IMR-90 (cell line): ENCODE data around the gene TTC19. TPM values are rescaled to one million over a fixed set of nuclear protein-coding genes. Genes with fewer than 3 reads are reported as not detected.

Source experiments
- ATAC-seq: fragments of 200-7000 bp; cut with Tn5 transposase; 2 replicates; pipeline ENCODE4 v1.9.1; 2020; ENCODE audit warnings: low read depth, mild to moderate bottlenecking, moderate library complexity
- BruUV-seq: library from RNA; stranded (reverse); fragments of 400-500 nt; replicated peaks from 2 replicates; lab custom pipeline; 2021; lab: Mats Ljungman, UMichigan
- CTCF ChIA-PET: fragments of 300-600 bp; formaldehyde crosslinking; extraction: SDS; loops from one replicate; lab custom pipeline; 2021; ENCODE audit warnings: antibody characterized with exemption; lab: Yijun Ruan, JAX
- POLR2A ChIA-PET: fragments of 300-600 bp; sonication (Branson Sonifier 250); formaldehyde crosslinking; loops from one replicate; lab custom pipeline; 2022; ENCODE audit warnings: antibody characterized with exemption; ENCODE audit not compliant: unreplicated experiment; lab: Charles Lee
- DNase-seq: peaks from one replicate; pipeline ENCODE4 v3.0.0; 2013
- H2AFZ ChIP-seq: replicated peaks from 2 replicates; pipeline ENCODE3; 2013; ENCODE audit warnings: low read length, mild to moderate bottlenecking; ENCODE audit not compliant: poor library complexity
- H2AK5ac ChIP-seq: 2 replicates; pipeline ENCODE4 v1.6.1; 2013; ENCODE audit warnings: low read depth, low read length, inconsistent platforms
- H2AK9ac ChIP-seq: replicated peaks from 2 replicates; pipeline ENCODE3; 2013; ENCODE audit warnings: mild to moderate bottlenecking, low read depth, low read length, moderate library complexity; ENCODE audit not compliant: poor library complexity
- H2BK120ac ChIP-seq: 2 replicates; pipeline ENCODE4 v1.6.1; 2013; ENCODE audit warnings: low read depth, low read length, inconsistent platforms
- H2BK15ac ChIP-seq: 3 replicates; pipeline ENCODE4 v1.6.1; 2013; ENCODE audit warnings: low read depth, low read length, inconsistent platforms
- H2BK20ac ChIP-seq: 2 replicates; pipeline ENCODE4 v1.6.1; 2013; ENCODE audit warnings: low read depth, mild to moderate bottlenecking, inconsistent platforms, low read length, moderate library complexity
- H2BK5ac ChIP-seq: 2 replicates; pipeline ENCODE4 v1.6.1; 2013; ENCODE audit warnings: mild to moderate bottlenecking, low read depth, low read length, inconsistent platforms; ENCODE audit not compliant: poor library complexity, severe bottlenecking
- H3K14ac ChIP-seq: replicated peaks from 2 replicates; pipeline ENCODE4 v1.6.1; 2013; ENCODE audit warnings: low read depth, low read length, inconsistent platforms
- H3K18ac ChIP-seq: 2 replicates; pipeline ENCODE4 v1.6.1; 2013; ENCODE audit warnings: low read depth, low read length, control low read depth
- H3K23ac ChIP-seq: 2 replicates; pipeline ENCODE4 v1.6.1; 2013; ENCODE audit warnings: low read depth, low read length, inconsistent platforms
- H3K27ac ChIP-seq: 2 replicates; pipeline ENCODE4 v1.5.1; 2013; ENCODE audit warnings: mild to moderate bottlenecking, control low read depth, low read length; ENCODE audit not compliant: insufficient read depth
- H3K27me3 ChIP-seq: 2 replicates; pipeline ENCODE4 v1.6.1; 2013; ENCODE audit warnings: low read length; ENCODE audit not compliant: control insufficient read depth, insufficient read depth
- H3K36me3 ChIP-seq: 2 replicates; pipeline ENCODE4 v1.6.1; 2013; ENCODE audit warnings: low read length, mixed read lengths; ENCODE audit not compliant: control insufficient read depth, insufficient read depth
- H3K4ac ChIP-seq: 2 replicates; pipeline ENCODE4 v1.6.1; 2013; ENCODE audit warnings: low read depth, low read length, inconsistent platforms
- H3K4me1 ChIP-seq: 2 replicates; pipeline ENCODE4 v1.6.1; 2013; ENCODE audit warnings: low read length, mixed read lengths; ENCODE audit not compliant: control insufficient read depth, insufficient read depth
- H3K4me2 ChIP-seq: 2 replicates; pipeline ENCODE4 v1.6.1; 2013; ENCODE audit warnings: low read depth, mild to moderate bottlenecking, control low read depth, low read length, moderate library complexity
- H3K4me3 ChIP-seq: 2 replicates; pipeline ENCODE4 v1.5.1; 2013; ENCODE audit warnings: low read depth, mild to moderate bottlenecking, control low read depth, low read length, moderate library complexity; ENCODE audit not compliant: insufficient read depth
- H3K56ac ChIP-seq: 2 replicates; pipeline ENCODE4 v1.6.1; 2013; ENCODE audit warnings: low read length, inconsistent platforms; ENCODE audit not compliant: insufficient read depth; ENCODE audit errors: extremely low read depth
- H3K79me1 ChIP-seq, 2 experiments: 2 replicates each; pipeline ENCODE4 v1.6.1; 2013; ENCODE audit warnings: low read length in 2 of 2, inconsistent platforms in 1 of 2, low read depth in 1 of 2
- H3K9ac ChIP-seq: 2 replicates; pipeline ENCODE4 v1.6.1; 2013; ENCODE audit warnings: low read depth, low read length, control low read depth
- H3K9me1 ChIP-seq: 2 replicates; pipeline ENCODE4 v1.6.1; 2013; ENCODE audit warnings: low read length, inconsistent platforms; ENCODE audit not compliant: insufficient read depth
- H3K9me3 ChIP-seq: 2 replicates; pipeline ENCODE4 v1.6.1; 2013; ENCODE audit warnings: low read length; ENCODE audit not compliant: control insufficient read depth, insufficient read depth
- H4K20me1 ChIP-seq: 2 replicates; pipeline ENCODE4 v1.6.1; 2013; ENCODE audit warnings: low read length, inconsistent platforms; ENCODE audit not compliant: insufficient read depth
- H4K5ac ChIP-seq: 2 replicates; pipeline ENCODE4 v1.6.1; 2013; ENCODE audit warnings: mild to moderate bottlenecking, low read depth, low read length, control low read depth
- H4K8ac ChIP-seq, 2 experiments: 2 replicates each; pipeline ENCODE4 v1.6.1; 2013; ENCODE audit warnings: low read depth in 2 of 2, low read length in 2 of 2, control low read depth in 1 of 2, inconsistent platforms in 1 of 2
- H4K91ac ChIP-seq: 2 replicates; pipeline ENCODE4 v1.6.1; 2013; ENCODE audit warnings: low read depth, low read length, inconsistent platforms; ENCODE audit not compliant: insufficient read depth
- BHLHE40 ChIP-seq: fragments of 150-350 bp; IDR thresholded peaks from 2 replicates; pipeline ENCODE4 v1.6.1; 2016; ENCODE audit warnings: mild to moderate bottlenecking, low read depth, low read length
- CHD1 ChIP-seq: IDR thresholded peaks from 2 replicates; pipeline ENCODE4 v1.6.1; 2012; ENCODE audit warnings: low read depth, low read length, improper control_type of control experiment
- MAZ ChIP-seq: IDR thresholded peaks from 2 replicates; pipeline ENCODE4 v1.6.1; 2012; ENCODE audit warnings: low read depth, mild to moderate bottlenecking, low read length, improper control_type of control experiment, moderate library complexity, borderline replicate concordance
- MXI1 ChIP-seq: IDR thresholded peaks from 2 replicates; pipeline ENCODE4 v1.6.1; 2012; ENCODE audit warnings: low read depth, mild to moderate bottlenecking, low read length, moderate library complexity, borderline replicate concordance
- NFE2L2 ChIP-seq: fragments of 150-350 bp; IDR thresholded peaks from 2 replicates; pipeline ENCODE4 v1.6.1; 2016; ENCODE audit warnings: low read depth, mild to moderate bottlenecking, low read length
- SMC3 ChIP-seq: fragments of 150-350 bp; IDR thresholded peaks from 2 replicates; pipeline ENCODE4 v1.6.1; 2016; ENCODE audit warnings: low read depth, mild to moderate bottlenecking, antibody characterized with exemption, low read length, moderate library complexity
- WGBS, 2 experiments: methylation state at CpG; one replicate each; pipeline versions ENCODE4 v1.1.5 to v1.1.7; 2013; ENCODE audit warnings: missing lambda C conversion rate in 2 of 2; ENCODE audit not compliant: insufficient read length in 1 of 2; ENCODE audit errors: extremely low coverage in 2 of 2; 5-methylcytosine and 5-hydroxymethylcytosine counted together
- dilution Hi-C: fragments of 300-500 bp; cut with HindIII; formaldehyde crosslinking; loops from one replicate; pipeline ENCODE4 v1.14.3; 2018; ENCODE audit warnings: low sequenced_read_pairs; ENCODE audit not compliant: unreplicated experiment
- in situ Hi-C: fragments of 300-500 bp; cut with MboI; formaldehyde crosslinking; loops from 3 replicates; pipeline ENCODE4 v1.14.3; 2019; ENCODE audit warnings: low sequenced_read_pairs, inconsistent platforms, mixed read lengths
- intact Hi-C: fragments of 100-400 bp; cut with micrococcal nuclease; formaldehyde crosslinking; loops from 2 replicates; pipeline ENCODE4 v1.10.0; 2022
- polyA plus RNA-seq, 3 experiments: library from polyadenylated mRNA; depleted of rRNA; stranded (reverse); fragments of >200 nt; gene quantifications; 2 replicates each; pipeline ENCODE4 v1.2.3, GENCODE V29; 2012; ENCODE audit warnings: low replicate concordance in 1 of 3
- total RNA-seq: library from RNA; depleted of rRNA; stranded (reverse); fragments of >200 nt; gene quantifications from 2 replicates; pipeline ENCODE4 v1.2.3, GENCODE V29; 2012
- TF ChIP-seq, protein P1 (sequence below): fragments of 150-350 bp; IDR thresholded peaks from 2 replicates; pipeline ENCODE4 v1.6.1; 2016; ENCODE audit warnings: low read depth, mild to moderate bottlenecking, low read length, moderate library complexity, borderline replicate concordance

Gene TTC19
- total and polyA plus RNA-seq, 2 of the 4 experiments (the other 2 are of a cell fraction): 8.3 to 12.9 TPM

DNA sequence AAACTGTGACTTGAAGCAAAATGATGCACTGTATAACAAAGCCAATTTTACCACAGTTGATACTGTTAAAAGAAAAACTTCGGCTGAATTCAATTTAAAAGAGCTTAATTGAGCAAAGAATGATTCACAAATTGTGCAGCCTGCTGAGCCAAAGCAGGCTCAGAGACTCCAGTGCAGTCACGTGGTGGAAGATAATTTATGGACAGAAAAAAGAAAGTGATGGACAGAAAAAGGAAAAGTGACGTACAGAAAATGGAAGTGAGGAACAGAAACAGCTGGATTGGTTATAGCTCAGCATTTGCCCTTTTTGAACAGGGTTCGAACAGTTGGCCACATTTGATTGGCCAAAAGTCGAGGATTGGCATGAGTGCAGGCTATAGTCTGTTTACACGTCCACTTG is 25.8 kb upstream of the TTC19 start:
- ChIA-PET POLR2A (no interaction called here), CTCF (no interaction called here)
- WGBS, 2 experiments: 86% methylated on average over 2 of the region's 6 CpGs; no CpG with 5 or more reads in 1 of the 2 experiments
- no peak for DNase-seq
- TF ChIP-seq, protein P1, sequence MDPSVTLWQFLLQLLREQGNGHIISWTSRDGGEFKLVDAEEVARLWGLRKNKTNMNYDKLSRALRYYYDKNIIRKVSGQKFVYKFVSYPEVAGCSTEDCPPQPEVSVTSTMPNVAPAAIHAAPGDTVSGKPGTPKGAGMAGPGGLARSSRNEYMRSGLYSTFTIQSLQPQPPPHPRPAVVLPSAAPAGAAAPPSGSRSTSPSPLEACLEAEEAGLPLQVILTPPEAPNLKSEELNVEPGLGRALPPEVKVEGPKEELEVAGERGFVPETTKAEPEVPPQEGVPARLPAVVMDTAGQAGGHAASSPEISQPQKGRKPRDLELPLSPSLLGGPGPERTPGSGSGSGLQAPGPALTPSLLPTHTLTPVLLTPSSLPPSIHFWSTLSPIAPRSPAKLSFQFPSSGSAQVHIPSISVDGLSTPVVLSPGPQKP: no peak
- no peak for TF ChIP-seq SMC3
- no peak for TF ChIP-seq BHLHE40
- no peak for TF ChIP-seq MXI1
- TF ChIP-seq MAZ: no peak
- no peak for TF ChIP-seq CHD1
- TF ChIP-seq NFE2L2: no peak
- H3K9me1 ChIP-seq: 0 out of 2 replicates have a peak, but pooled peaks cover 9% of the 10 kb centered on the region
- H4K8ac ChIP-seq: no peak overlapping the region
- no peaks in the 10 kb centered on the region for H3K9me3 ChIP-seq
- H2BK5ac ChIP-seq: no peak overlapping the region
- ATAC-seq: no peak
- no peaks in the 10 kb centered on the region for H4K20me1 ChIP-seq
- dilution Hi-C loops: no loop called here
- H3K9ac ChIP-seq: no peak overlapping the region
- no peak overlapping the region for H3K18ac ChIP-seq
- H4K91ac ChIP-seq: no peak overlapping the region
- no peak overlapping the region for H2AK5ac ChIP-seq
- H3K23ac ChIP-seq: no peak overlapping the region
- no TSS peak for BruUV-seq
- no peak overlapping the region for H3K4me2 ChIP-seq
- no peak overlapping the region for H3K14ac ChIP-seq
- peaks cover 3% of the 10 kb centered on the region; the same call in 1 of the 2 replicates for H3K4me1 ChIP-seq
- no peak overlapping the region for H4K5ac ChIP-seq
- no peak overlapping the region for H2AK9ac ChIP-seq
- peaks cover 13% of the 10 kb centered on the region for H3K36me3 ChIP-seq
- no peak overlapping the region for H3K56ac ChIP-seq
- H3K4me3 ChIP-seq: no peak overlapping the region
- no peak overlapping the region for H2BK20ac ChIP-seq
- H2AFZ ChIP-seq: no peak overlapping the region
- H3K27me3 ChIP-seq: no peaks in the 10 kb centered on the region
- intact Hi-C loops: no loop called here
- H2BK15ac ChIP-seq: no peak overlapping the region
- H2BK120ac ChIP-seq: no peak overlapping the region
- H3K4ac ChIP-seq: no peak overlapping the region
- peaks cover 8 to 19% of the 10 kb centered on the region in 2 experiments; a peak in 3 of 4 replicates for H3K79me1 ChIP-seq
- in situ Hi-C loops: loop anchor here (25.0 kb wide), 1 partner anchor 712 kb away; the partner anchor contains the start of gene PMP22
- no peak overlapping the region for H3K27ac ChIP-seq
